Lung (tissue), 12 donors: ENCODE measurements around the gene SPINT1. TPM values are rescaled to one million over a fixed set of nuclear protein-coding genes. Genes with fewer than 3 reads are reported as not detected.

Experiments
- ATAC-seq: fragments of 200-7000 bp; cut with Tn5 transposase; one replicate; pipeline ENCODE4 v1.9.1; 2020; ENCODE audit warnings: moderate number of reproducible peaks; ENCODE audit not compliant: insufficient read depth, low FRiP score
- DNase-seq, 3 donors: peaks; one replicate each; pipeline ENCODE4 v3.0.0-alpha.2; 2013 to 2017
- H3K27ac ChIP-seq, 2 donors: one replicate each; pipeline ENCODE4 v1.5.1; 2013; ENCODE audit warnings: mild to moderate bottlenecking in 2 of 2, moderate library complexity in 2 of 2, control low read depth in 1 of 2, inconsistent platforms in 1 of 2, low read depth in 1 of 2, low read length in 1 of 2
- H3K27me3 ChIP-seq, 3 donors: one replicate each; pipeline ENCODE4 v1.5.1; 2013; ENCODE audit warnings: low read length in 2 of 3; ENCODE audit not compliant: control insufficient read depth in 3 of 3, insufficient read depth in 3 of 3
- H3K36me3 ChIP-seq, 4 donors: one replicate each; pipeline ENCODE4 v1.5.1; 2013; ENCODE audit warnings: low read length in 4 of 4, mild to moderate bottlenecking in 1 of 4, moderate library complexity in 1 of 4; ENCODE audit not compliant: control insufficient read depth in 4 of 4, insufficient read depth in 4 of 4
- H3K4me1 ChIP-seq, 5 donors: one replicate each; pipeline ENCODE4 v1.5.1; 2013; ENCODE audit warnings: low read length in 5 of 5, mild to moderate bottlenecking in 2 of 5, moderate library complexity in 1 of 5; ENCODE audit not compliant: control insufficient read depth in 5 of 5, insufficient read depth in 5 of 5
- H3K4me3 ChIP-seq: one replicate; pipeline ENCODE4 v1.5.1; 2013; ENCODE audit warnings: mild to moderate bottlenecking, control low read depth, moderate library complexity
- H3K9ac ChIP-seq, 2 donors: one replicate each; pipeline ENCODE4 v1.5.1; 2013; ENCODE audit warnings: low read length in 2 of 2, control low read depth in 1 of 2; ENCODE audit not compliant: insufficient read depth in 1 of 2
- H3K9me3 ChIP-seq, 4 donors: one replicate each; pipeline ENCODE4 v1.5.1; 2013; ENCODE audit warnings: low read length in 3 of 4, mild to moderate bottlenecking in 1 of 4, moderate library complexity in 1 of 4; ENCODE audit not compliant: control insufficient read depth in 4 of 4, insufficient read depth in 3 of 4
- CTCF ChIP-seq: IDR thresholded peaks from 2 replicates; pipeline ENCODE4 v1.5.1; 2012; ENCODE audit warnings: mild to moderate bottlenecking; ENCODE audit errors: control extremely low read depth, extremely low read depth
- WGBS, 2 donors: extraction: QIAGEN DNeasy Blood & Tissue Kit; methylation state at CpG; one replicate each; pipeline ENCODE4 v1.1.7; 2013; 5-methylcytosine and 5-hydroxymethylcytosine counted together
- polyA plus RNA-seq, 2 donors: library from polyadenylated mRNA; stranded (reverse); fragments of 200-250 nt; gene quantifications; one replicate each; pipeline ENCODE4 v1.2.1, GENCODE V29; 2013
- total RNA-seq, 2 donors: library from RNA; depleted of rRNA in 1 of 2; stranded (reverse); fragments of >200 nt in 1 of 2; gene quantifications; one replicate each; pipeline ENCODE4 v1.2.1, GENCODE V29; 2014 to 2021
- donor health status: control.
- donor health status: control.
- donor health status: Bipolar disorder and iron deficiency.
- donor health status: healthy.
- donor health status: DM: yes; HTN: yes; CAD: no.

Gene SPINT1
- total and polyA plus RNA-seq, 4 donors = 47.1 to 136 (median 99.9) TPM

- peak; percentile 32 for ATAC-seq
- no peaks in the 10 kb centered on the region for H3K27me3 ChIP-seq
- peaks cover 0 to 17% (median 6%) of the 10 kb centered on the region in 5 donors for H3K4me1 ChIP-seq
- peak overlapping the region; percentile 84 to 95 for H3K27ac ChIP-seq
- no peak for TF ChIP-seq CTCF
- DNase-seq = peak; percentile 65 to 78 (median 72)
- peak overlapping the region; percentile 89 for H3K4me3 ChIP-seq
- H3K9me3 ChIP-seq = no peaks in the 10 kb centered on the region
- H3K36me3 ChIP-seq = peaks cover 0 to 18% (median 14%) of the 10 kb centered on the region in 4 donors
- peak overlapping the region; percentile 65 to 79 for H3K9ac ChIP-seq
- WGBS, 2 donors = 2% methylated on average over 31 to 33 of the region's 33 CpGs
These were observed 51.0 kb downstream of the SPINT1 start for GRCh38 chr15:40894681-40895448.

GRCh38 chr15:40899536-40900207 lies 55.8 kb downstream of the SPINT1 start:
- no peak overlapping the region for H3K9ac ChIP-seq
- WGBS, 2 donors = 90 to 93% methylated on average over 33 of the region's 33 CpGs
- no peak for ATAC-seq
- TF ChIP-seq CTCF = no peak
- H3K4me3 ChIP-seq = no peak overlapping the region
- no peak for DNase-seq
- H3K27ac ChIP-seq = no peak overlapping the region
- H3K36me3 ChIP-seq = peaks cover 19 to 44% (median 35%) of the 10 kb centered on the region in 4 donors
- H3K27me3 ChIP-seq = no peaks in the 10 kb centered on the region
- H3K9me3 ChIP-seq = no peaks in the 10 kb centered on the region
- peaks cover 3 to 11% (median 6%) of the 10 kb centered on the region in 5 donors for H3K4me1 ChIP-seq

GRCh38 chr15:40900256-40901052 lies 56.6 kb downstream of the SPINT1 start:
- Histone ChIP-seq H3K9me3 (no peaks in the 10 kb centered on the region), H3K36me3 (peaks cover 19 to 46% (median 35%) of the 10 kb centered on the region in 4 donors), H3K4me1 (peaks cover 1 to 10% (median 5%) of the 10 kb centered on the region in 5 donors), H3K27ac (no peak overlapping the region), H3K27me3 (no peaks in the 10 kb centered on the region), H3K4me3 (no peak overlapping the region), H3K9ac (no peak overlapping the region)
- WGBS, 2 donors = 94 to 95% methylated on average over 36 of the region's 36 CpGs
- no peak for ATAC-seq
- TF ChIP-seq CTCF = no peak
- no peak for DNase-seq
